Measurements from ENCODE around the gene FMN2. TPM values are rescaled to one million over a fixed set of nuclear protein-coding genes. Genes with fewer than 3 reads are reported as not detected.

The FMN2 gene
- total RNA-seq, 1 experiment from 2014 or later: 0.59 TPM

- Mint-ChIP-seq H3K36me3 (ENCODE audit: insufficient read depth in 1 of 3, low read depth in 3 of 3) (peaks cover 0 to 4% (median 0%) of the 10 kb centered on the region in 3 experiments; a peak in 2 of 7 replicates), H3K27ac (no peak overlapping the region), H3K27me3 (ENCODE audit: low read depth) (peaks cover 62% of the 10 kb centered on the region), H3K4me1 (peaks cover 11% of the 10 kb centered on the region in 2 experiments), H3K9me3 (no peaks in the 10 kb centered on the region; a peak in 1 of 5 replicates), H3K4me3 (no peak overlapping the region)
- Histone ChIP-seq H4K5ac (ENCODE audit: insufficient read length, low read depth, low read length) (no peak overlapping the region), H3K27ac (ENCODE audit: insufficient read length, low read depth, low read length) (no peak overlapping the region), H2BK20ac (ENCODE audit: low read depth, low read length, poor library complexity, severe bottlenecking) (no peak overlapping the region), H2BK5ac (ENCODE audit: insufficient read length, low read length) (no peak overlapping the region), H4K91ac (ENCODE audit: insufficient read length, low read depth, low read length) (no peak overlapping the region), H3K4ac (ENCODE audit: low read depth, low read length) (no peak overlapping the region), H3K56ac (ENCODE audit: insufficient read length, low read depth, low read length) (no peak overlapping the region), H4K20me1 (ENCODE audit: control insufficient read depth, insufficient read depth, insufficient read length) (no peaks in the 10 kb centered on the region), H4K8ac (replicated peaks; ENCODE audit: insufficient read length, low read depth, low read length) (no peak overlapping the region), H3K9me3 (ENCODE audit: control insufficient read depth, low read depth, low read length) (no peaks in the 10 kb centered on the region), H3K79me1 (ENCODE audit: insufficient read depth, low read depth, low read length, poor library complexity, severe bottlenecking) (no peaks in the 10 kb centered on the region), H2BK12ac (ENCODE audit: insufficient read length, low read depth, low read length) (no peak overlapping the region), H3K23ac (ENCODE audit: insufficient read length, low read depth, low read length) (no peak overlapping the region), H3K4me2 (ENCODE audit: insufficient read depth, insufficient read length, low read length) (no peak overlapping the region), H3K4me1 (ENCODE audit: insufficient read depth, low read length) (no peaks in the 10 kb centered on the region), H3K14ac (ENCODE audit: insufficient read depth, low read length) (no peak overlapping the region), H2AFZ (ENCODE audit: low read length) (no peak overlapping the region), H3K79me2 (ENCODE audit: insufficient read depth, low read length) (no peaks in the 10 kb centered on the region), H2BK15ac (ENCODE audit: low read depth, low read length) (no peak overlapping the region), H2BK120ac (ENCODE audit: low read depth, low read length, poor library complexity, severe bottlenecking) (no peak overlapping the region), H3K9ac (ENCODE audit: extremely low read depth, insufficient read length, low read length) (no peak overlapping the region), H3K27me3 (ENCODE audit: insufficient read depth, low read length) (peaks cover 6% of the 10 kb centered on the region; the same call in 1 of the 2 replicates), H3K23me2 (ENCODE audit: insufficient read length, low read depth, low read length, poor library complexity, severe bottlenecking) (peaks cover 16% of the 10 kb centered on the region), H3K18ac (ENCODE audit: insufficient read length, low read depth, low read length) (no peak overlapping the region), H2AK5ac (ENCODE audit: insufficient read length, low read length) (no peak overlapping the region), H3T11ph (ENCODE audit: low read length) (no peak overlapping the region)
- TF ChIP-seq, protein P1, sequence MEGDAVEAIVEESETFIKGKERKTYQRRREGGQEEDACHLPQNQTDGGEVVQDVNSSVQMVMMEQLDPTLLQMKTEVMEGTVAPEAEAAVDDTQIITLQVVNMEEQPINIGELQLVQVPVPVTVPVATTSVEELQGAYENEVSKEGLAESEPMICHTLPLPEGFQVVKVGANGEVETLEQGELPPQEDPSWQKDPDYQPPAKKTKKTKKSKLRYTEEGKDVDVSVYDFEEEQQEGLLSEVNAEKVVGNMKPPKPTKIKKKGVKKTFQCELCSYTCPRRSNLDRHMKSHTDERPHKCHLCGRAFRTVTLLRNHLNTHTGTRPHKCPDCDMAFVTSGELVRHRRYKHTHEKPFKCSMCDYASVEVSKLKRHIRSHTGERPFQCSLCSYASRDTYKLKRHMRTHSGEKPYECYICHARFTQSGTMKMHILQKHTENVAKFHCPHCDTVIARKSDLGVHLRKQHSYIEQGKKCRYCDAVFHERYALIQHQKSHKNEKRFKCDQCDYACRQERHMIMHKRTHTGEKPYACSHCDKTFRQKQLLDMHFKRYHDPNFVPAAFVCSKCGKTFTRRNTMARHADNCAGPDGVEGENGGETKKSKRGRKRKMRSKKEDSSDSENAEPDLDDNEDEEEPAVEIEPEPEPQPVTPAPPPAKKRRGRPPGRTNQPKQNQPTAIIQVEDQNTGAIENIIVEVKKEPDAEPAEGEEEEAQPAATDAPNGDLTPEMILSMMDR (conservative IDR thresholded peaks at IDR 0.05): no peak
- DNase-seq: no peak
- whole genome bisulfite sequencing (ENCODE audit: extremely low coverage, insufficient read length, low lambda C conversion rate): no CpG with 5 or more reads among the region's 2 CpGs
Measured at GRCh38 chr1:240090014-240090413, 1.7 kb upstream of the FMN2 start.
